SK-N-MC (cell line): Measurements from ENCODE around the gene SLC27A4.

Experiments used
- EZH2 ChIP-seq: fragments of 200-600 bp; sonication (generic); IDR thresholded peaks from one replicate; pipeline ENCODE4 v1.6.1; 2017; ENCODE audit warnings: antibody characterized with exemption
- POLR2AphosphoS5 ChIP-seq: IDR thresholded peaks from 2 replicates; pipeline ENCODE4 v1.6.1; 2012; ENCODE audit warnings: mild to moderate bottlenecking, low read depth, low read length, borderline replicate concordance

DNA sequence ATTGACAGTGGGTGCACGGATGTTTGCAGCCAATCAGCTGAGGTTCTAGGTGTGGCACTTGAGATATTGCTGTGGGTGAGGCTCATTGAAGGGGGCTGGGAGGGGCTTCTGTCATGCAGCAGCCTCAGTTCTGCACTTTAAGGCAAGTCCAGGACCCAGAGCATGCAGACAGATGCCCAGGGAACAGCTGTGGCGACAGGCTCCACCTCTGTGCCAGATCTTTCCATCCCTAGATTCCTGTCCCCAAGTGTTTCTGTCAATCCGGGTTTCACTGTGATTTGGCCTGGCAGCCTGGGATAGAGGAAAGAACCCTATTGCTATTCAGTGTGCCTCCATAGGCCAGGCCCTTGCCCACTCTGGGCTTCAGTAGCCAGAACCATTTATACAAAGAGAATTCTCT is 59.5 kb downstream of the SLC27A4 start:
- TF ChIP-seq EZH2 (no peak), POLR2AphosphoS5 (no peak)
